Effector CD8-positive, alpha-beta T cell (primary cell): ENCODE data around the gene KLHL22.
"Not testable (repeated sequence)": the region's sequence is repeated elsewhere in the genome, so short reads cannot be mapped to it uniquely, and the experiment has no call there.

Experiments
- DNase-seq: peaks from one replicate; lab custom pipeline; 2025; lab: John Stamatoyannopoulos, UW

Gene KLHL22

GRCh38 chr22:20469110-20469868 is 26.3 kb downstream of the KLHL22 start:
- DNase-seq = no peak

GRCh38 chr22:20466659-20467379 is 28.8 kb downstream of the KLHL22 start:
- DNase-seq = no peak

- no peak for DNase-seq
Measured at GRCh38 chr22:20465759-20466077, 29.9 kb downstream of the KLHL22 start.

- no peak for DNase-seq
Measured at GRCh38 chr22:20464912-20465758, 30.5 kb downstream of the KLHL22 start.

- no peak for DNase-seq
Measured at GRCh38 chr22:20464096-20464614, 31.4 kb downstream of the KLHL22 start.

- DNase-seq = no peak
Measured at GRCh38 chr22:20463324-20464095, 32.1 kb downstream of the KLHL22 start.

- no peak for DNase-seq
Measured at GRCh38 chr22:20459862-20460261, 35.7 kb downstream of the KLHL22 start.

- DNase-seq = no peak
Measured at GRCh38 chr22:20459152-20459542, 36.4 kb downstream of the KLHL22 start.

- no peak for DNase-seq
Measured at GRCh38 chr22:20458530-20459151, 37.0 kb downstream of the KLHL22 start.

GRCh38 chr22:20457506-20458240 is 37.9 kb downstream of the KLHL22 start:
- no peak for DNase-seq

- DNase-seq = no peak
Measured at GRCh38 chr22:20456722-20457076, 38.9 kb downstream of the KLHL22 start.

- peak; percentile 50 for DNase-seq
Measured at GRCh38 chr22:20456064-20456721, 39.4 kb downstream of the KLHL22 start.

- DNase-seq = no peak
Measured at GRCh38 chr22:20455709-20456063, 39.9 kb downstream of the KLHL22 start.

- no peak for DNase-seq
Measured at GRCh38 chr22:20453222-20453621, 42.4 kb downstream of the KLHL22 start.

- no peak for DNase-seq
Measured at GRCh38 chr22:20451920-20452319, 43.7 kb downstream of the KLHL22 start.

- not testable (repeated sequence) for DNase-seq
Measured at GRCh38 chr22:20451129-20451778, 44.3 kb downstream of the KLHL22 start.

- DNase-seq = no peak
Measured at GRCh38 chr22:20450551-20450906, 45.1 kb downstream of the KLHL22 start.

- DNase-seq = no peak
Measured at GRCh38 chr22:20449819-20450550, 45.6 kb downstream of the KLHL22 start.

GRCh38 chr22:20448630-20449029 is 47.0 kb downstream of the KLHL22 start:
- no peak for DNase-seq
